CD1c-positive myeloid dendritic cell (primary cell): ENCODE measurements around the gene CCT2.

ENCODE experiments used
- DNase-seq: peaks from one replicate; pipeline ENCODE4 v3.0.0-alpha.2; 2016; ENCODE audit errors: extremely low spot score

Gene CCT2

GRCh38 chr12:69641546-69641945, 56.3 kb downstream of the CCT2 start:
- no peak for DNase-seq

GRCh38 chr12:69642531-69642930, 57.3 kb downstream of the CCT2 start:
- no peak for DNase-seq

- DNase-seq = no peak
Observed at GRCh38 chr12:69644511-69644910, 59.3 kb downstream of the CCT2 start.

GRCh38 chr12:69645031-69645430, 59.8 kb downstream of the CCT2 start:
- DNase-seq = no peak

GRCh38 chr12:69647178-69647577, 61.9 kb downstream of the CCT2 start:
- no peak for DNase-seq

GRCh38 chr12:69648476-69648875, 63.2 kb downstream of the CCT2 start:
- no peak for DNase-seq

GRCh38 chr12:69649529-69649928, 64.3 kb downstream of the CCT2 start:
- DNase-seq = no peak
